Peyer's patch (tissue), 4 donors: ENCODE results near the gene PNPLA8. TPM values are rescaled to one million over a fixed set of nuclear protein-coding genes. Genes with fewer than 3 reads are reported as not detected.

Experiments
- DNase-seq, 3 donors: peaks; one replicate each; pipeline ENCODE4 v3.0.0-alpha.2; 2017 to 2019
- H3K27ac ChIP-seq, 4 donors: fragments of 200-600 bp; sonication (generic); one replicate each; pipeline ENCODE4 v1.5.1; 2016 to 2019
- H3K27me3 ChIP-seq, 2 donors: fragments of 200-600 bp; sonication (generic); one replicate each; pipeline ENCODE4 v1.5.1; 2019
- H3K36me3 ChIP-seq, 3 donors: fragments of 200-600 bp; sonication (generic); one replicate each; pipeline ENCODE4 v1.5.1; 2016 to 2019
- H3K4me1 ChIP-seq, 4 donors: fragments of 200-600 bp; sonication (generic); one replicate each; pipeline ENCODE4 v1.5.1; 2016 to 2019
- H3K4me3 ChIP-seq, 4 donors: fragments of 200-600 bp; sonication (generic); 1 replicate in 3 of 4; 2 replicates in 1 of 4; pipeline ENCODE4 v1.5.1; 2016 to 2019; ENCODE audit warnings: mild to moderate bottlenecking in 1 of 4
- H3K9me3 ChIP-seq, 4 donors: fragments of 200-600 bp; sonication (generic); one replicate each; pipeline ENCODE4 v1.5.1; 2016 to 2019; ENCODE audit warnings: mild to moderate bottlenecking in 1 of 4
- CTCF ChIP-seq, 6 experiments: fragments of 450-650 bp in 4 of 6; fragments of 200-600 bp in 2 of 6; sonication (generic) in 1 of 6; IDR thresholded peaks; one replicate each; pipeline ENCODE4 v1.5.1; 2017 to 2019; ENCODE audit warnings: antibody characterized with exemption in 6 of 6, mild to moderate bottlenecking in 3 of 6, moderate library complexity in 1 of 6
- POLR2A ChIP-seq, 2 donors: fragments of 450-650 bp; IDR thresholded peaks; one replicate each; pipeline ENCODE4 v1.5.1; 2017; ENCODE audit warnings: antibody characterized with exemption in 2 of 2, mild to moderate bottlenecking in 2 of 2, moderate library complexity in 2 of 2
- total RNA-seq, 4 donors: library from RNA; depleted of rRNA; stranded (reverse); fragments of >200 nt; gene quantifications; one replicate each; pipeline ENCODE4 v1.1.0, GENCODE V29; 2016

The PNPLA8 gene
- total RNA-seq, 4 donors from 2014 or later: 8.9 to 28.9 (median 20.1) TPM

GRCh38 chr7:108454317-108454673 is 71.6 kb downstream of the PNPLA8 start:
- Histone ChIP-seq H3K9me3 (no peaks in the 10 kb centered on the region), H3K36me3 (no peaks in the 10 kb centered on the region), H3K4me1 (peaks cover 0 to 22% (median 6%) of the 10 kb centered on the region in 4 donors), H3K27me3 (peaks cover 0 to 13% of the 10 kb centered on the region in 2 donors), H3K4me3 (peak overlapping the region in 1 of 4 donors; percentile 52), H3K27ac (no peak overlapping the region)
- TF ChIP-seq CTCF (IDR thresholded peaks at IDR 0.05): no peak
- no peak for TF ChIP-seq POLR2A (IDR thresholded peaks at IDR 0.05)
- DNase-seq: no peak

GRCh38 chr7:108453320-108453719 is 72.6 kb downstream of the PNPLA8 start:
- TF ChIP-seq POLR2A (IDR thresholded peaks at IDR 0.05) (no peak), CTCF (IDR thresholded peaks at IDR 0.05) (no peak)
- H3K4me1 ChIP-seq: peaks cover 0 to 22% (median 6%) of the 10 kb centered on the region in 4 donors
- H3K36me3 ChIP-seq: no peaks in the 10 kb centered on the region
- no peak for DNase-seq
- no peaks in the 10 kb centered on the region for H3K9me3 ChIP-seq
- H3K27ac ChIP-seq: no peak overlapping the region
- no peak overlapping the region for H3K4me3 ChIP-seq
- peaks cover 0 to 13% of the 10 kb centered on the region in 2 donors for H3K27me3 ChIP-seq

- no peak for DNase-seq
- H3K4me3 ChIP-seq: no peak overlapping the region
- no peak overlapping the region for H3K27ac ChIP-seq
- H3K4me1 ChIP-seq: peaks cover 0 to 22% (median 6%) of the 10 kb centered on the region in 4 donors
- no peaks in the 10 kb centered on the region for H3K9me3 ChIP-seq
- peaks cover 0 to 13% of the 10 kb centered on the region in 2 donors for H3K27me3 ChIP-seq
- TF ChIP-seq CTCF (IDR thresholded peaks at IDR 0.05) (peak; percentile 8 to 49 (median 32)), POLR2A (IDR thresholded peaks at IDR 0.05) (no peak)
- H3K36me3 ChIP-seq: no peaks in the 10 kb centered on the region
These were observed 73.2 kb downstream of the PNPLA8 start for GRCh38 chr7:108452707-108453106.

- no peak for TF ChIP-seq CTCF (IDR thresholded peaks at IDR 0.05)
- peaks cover 0 to 18% (median 6%) of the 10 kb centered on the region in 4 donors for H3K4me1 ChIP-seq
- DNase-seq: no peak
- H3K4me3 ChIP-seq: no peak overlapping the region
- H3K27ac ChIP-seq: no peak overlapping the region
- H3K36me3 ChIP-seq: no peaks in the 10 kb centered on the region
- H3K27me3 ChIP-seq: peaks cover 0 to 13% of the 10 kb centered on the region in 2 donors
- H3K9me3 ChIP-seq: no peaks in the 10 kb centered on the region
These were observed 74.6 kb downstream of the PNPLA8 start for GRCh38 chr7:108451296-108451848.

GRCh38 chr7:108450160-108450559 is 75.8 kb downstream of the PNPLA8 start:
- peaks cover 0 to 3% of the 10 kb centered on the region in 2 donors for H3K27me3 ChIP-seq
- TF ChIP-seq POLR2A (IDR thresholded peaks at IDR 0.05) (no peak), CTCF (IDR thresholded peaks at IDR 0.05) (no peak)
- DNase-seq: no peak
- H3K4me1 ChIP-seq: peaks cover 0 to 7% (median under 1%) of the 10 kb centered on the region in 4 donors
- H3K36me3 ChIP-seq: no peaks in the 10 kb centered on the region
- H3K9me3 ChIP-seq: no peaks in the 10 kb centered on the region
- H3K27ac ChIP-seq: no peak overlapping the region
- no peak overlapping the region for H3K4me3 ChIP-seq

- H3K9me3 ChIP-seq: no peaks in the 10 kb centered on the region
- no peaks in the 10 kb centered on the region for H3K27me3 ChIP-seq
- H3K36me3 ChIP-seq: no peaks in the 10 kb centered on the region
- DNase-seq: no peak
- no peak overlapping the region for H3K4me3 ChIP-seq
- TF ChIP-seq CTCF (IDR thresholded peaks at IDR 0.05) (no peak), POLR2A (IDR thresholded peaks at IDR 0.05) (no peak)
- no peak overlapping the region for H3K27ac ChIP-seq
- H3K4me1 ChIP-seq: peaks cover 0 to 1% (median 0%) of the 10 kb centered on the region in 4 donors
These were observed 76.4 kb downstream of the PNPLA8 start for GRCh38 chr7:108449521-108449920.
